NCI-H1048 (cell line): ENCODE data around the gene NKAPL.

Experiments
- DNase-seq: peaks from one replicate; lab custom pipeline; 2025; lab: John Stamatoyannopoulos, UW

NKAPL gene

GRCh38 chr6:28245206-28245941 is 13.7 kb upstream of the NKAPL start:
- no peak for DNase-seq

- no peak for DNase-seq
Observed at GRCh38 chr6:28248916-28249315, 10.2 kb upstream of the NKAPL start.

GRCh38 chr6:28250747-28251146 is 8.3 kb upstream of the NKAPL start:
- no peak for DNase-seq

GRCh38 chr6:28251661-28252008 is 7.5 kb upstream of the NKAPL start:
- DNase-seq: no peak

GRCh38 chr6:28252009-28252975 is 6.8 kb upstream of the NKAPL start, which contains the start of gene ZKSCAN4:
TSS of gene ZKSCAN4 (minus strand) at chr6:28252269. CDS start at chr6:28251980, 289 bp downstream.
- peak; percentile 46 for DNase-seq

- no peak for DNase-seq
Observed at GRCh38 chr6:28254121-28254519, 5.0 kb upstream of the NKAPL start.

GRCh38 chr6:28257042-28257441 is 2.1 kb upstream of the NKAPL start:
- no peak for DNase-seq

- no peak for DNase-seq
Observed at GRCh38 chr6:28263922-28264321, 4.8 kb downstream of the NKAPL start.

GRCh38 chr6:28264834-28265401 is 5.8 kb downstream of the NKAPL start:
- no peak for DNase-seq

GRCh38 chr6:28266563-28266961 is 7.5 kb downstream of the NKAPL start:
- no peak for DNase-seq

- peak; percentile 38 for DNase-seq
Observed at GRCh38 chr6:28266962-28267694, 8.0 kb downstream of the NKAPL start, which contains the start of gene ZSCAN26. TSS of gene ZSCAN26 (plus strand) at chr6:28267143. CDS start at chr6:28271920, 4,777 bp downstream.

GRCh38 chr6:28267695-28268059 is 8.6 kb downstream of the NKAPL start:
- no peak for DNase-seq

- DNase-seq: no peak
Observed at GRCh38 chr6:28269492-28269891, 10.4 kb downstream of the NKAPL start.

- no peak for DNase-seq
Observed at GRCh38 chr6:28274888-28275287, 15.8 kb downstream of the NKAPL start.

GRCh38 chr6:28277746-28278145 is 18.6 kb downstream of the NKAPL start:
- DNase-seq: no peak

- no peak for DNase-seq
Observed at GRCh38 chr6:28280595-28281287, 21.6 kb downstream of the NKAPL start.

- DNase-seq: peak; percentile 52
Observed at GRCh38 chr6:28281288-28282064, 22.4 kb downstream of the NKAPL start, which contains the start of gene PGBD1. TSS of gene PGBD1 (plus strand) at chr6:28281572. CDS start at chr6:28283814, 2,242 bp downstream.

GRCh38 chr6:28282926-28283325 is 23.8 kb downstream of the NKAPL start:
- DNase-seq: no peak

- no peak for DNase-seq
Observed at GRCh38 chr6:28291573-28291972, 32.5 kb downstream of the NKAPL start.

- DNase-seq: no peak
Observed at GRCh38 chr6:28295326-28295725, 36.2 kb downstream of the NKAPL start.
